GM12891 (cell line): Measurements from ENCODE around the gene NUP93.

Experiments used
- POLR2A ChIP-seq: IDR thresholded peaks from 2 replicates; pipeline ENCODE4 v1.6.1; 2011; ENCODE audit warnings: low read depth, low read length, control low read depth
- POLR2AphosphoS5 ChIP-seq: IDR thresholded peaks from 2 replicates; pipeline ENCODE4 v1.6.1; 2011; ENCODE audit warnings: low read depth, low read length, control low read depth

- TF ChIP-seq POLR2AphosphoS5 = no peak
- TF ChIP-seq POLR2A = no peak
Measured at GRCh38 chr16:56895813-56896212, 165.9 kb downstream of the NUP93 start.
